Activated CD8-positive, alpha-beta memory T cell treated with anti-CD3 and anti-CD28 coated beads, Interleukin-2, amount 50 U/mL, for 48 hours (primary cell): ENCODE results near the gene VIPR2.
"Not testable (repeated sequence)": the region's sequence is repeated elsewhere in the genome, so short reads cannot be mapped to it uniquely, and the experiment has no call there.

Experiments used
- DNase-seq: peaks from one replicate; pipeline ENCODE4 v3.0.0-alpha.2; 2020

The VIPR2 gene

GRCh38 chr7:159088016-159088865 lies 56.4 kb downstream of the VIPR2 start:
- DNase-seq: peak; percentile 32

GRCh38 chr7:159086301-159086925 lies 58.3 kb downstream of the VIPR2 start:
- no peak for DNase-seq

- no peak for DNase-seq
Measured at GRCh38 chr7:159084069-159084801, 60.4 kb downstream of the VIPR2 start.

DNA sequence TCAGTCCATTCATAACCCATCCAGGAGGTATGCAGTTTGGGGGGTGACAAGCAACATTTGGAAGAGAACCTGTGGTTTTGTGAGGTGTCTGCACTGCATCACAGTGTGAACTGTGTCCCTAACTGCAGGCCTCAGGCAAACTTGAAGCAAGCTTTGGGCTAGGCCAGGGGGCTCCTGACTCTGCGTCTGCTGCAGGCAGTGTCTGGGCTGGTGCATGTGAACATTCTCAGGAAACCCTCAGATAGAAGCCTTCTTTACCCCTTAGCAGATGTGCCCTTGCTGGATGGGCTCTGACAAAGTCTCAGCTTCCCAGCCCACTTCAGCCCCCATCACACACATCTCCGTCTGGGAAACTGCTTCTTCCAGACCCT lies 61.0 kb downstream of the VIPR2 start:
- no peak for DNase-seq

GRCh38 chr7:159083001-159083697 lies 61.5 kb downstream of the VIPR2 start:
- DNase-seq: no peak

GRCh38 chr7:159082075-159082474 lies 62.6 kb downstream of the VIPR2 start:
- not testable (repeated sequence) for DNase-seq

- peak; percentile 3 for DNase-seq
Measured at GRCh38 chr7:159078911-159079270, 65.8 kb downstream of the VIPR2 start.

- no peak for DNase-seq
Measured at GRCh38 chr7:159078193-159078910, 66.3 kb downstream of the VIPR2 start.

DNA sequence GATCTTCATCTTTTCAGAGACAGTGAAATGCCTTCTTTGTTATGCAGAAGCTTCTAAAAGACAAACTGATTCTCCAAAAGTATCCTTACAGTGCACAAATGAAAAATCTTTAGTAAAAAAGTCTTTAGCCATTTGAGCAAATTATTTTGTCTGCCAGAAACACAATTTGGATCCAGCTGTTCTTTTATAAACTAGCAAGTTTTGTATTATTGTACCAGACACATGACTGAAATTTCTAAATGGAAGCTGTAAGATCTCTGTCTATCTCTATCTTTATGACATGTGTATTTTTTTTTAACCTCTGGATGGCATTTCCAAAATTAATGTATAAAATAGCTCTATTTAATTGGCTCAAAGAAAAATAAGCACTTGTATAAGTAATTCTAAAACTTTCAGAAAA lies 68.3 kb downstream of the VIPR2 start:
- DNase-seq: no peak

DNA sequence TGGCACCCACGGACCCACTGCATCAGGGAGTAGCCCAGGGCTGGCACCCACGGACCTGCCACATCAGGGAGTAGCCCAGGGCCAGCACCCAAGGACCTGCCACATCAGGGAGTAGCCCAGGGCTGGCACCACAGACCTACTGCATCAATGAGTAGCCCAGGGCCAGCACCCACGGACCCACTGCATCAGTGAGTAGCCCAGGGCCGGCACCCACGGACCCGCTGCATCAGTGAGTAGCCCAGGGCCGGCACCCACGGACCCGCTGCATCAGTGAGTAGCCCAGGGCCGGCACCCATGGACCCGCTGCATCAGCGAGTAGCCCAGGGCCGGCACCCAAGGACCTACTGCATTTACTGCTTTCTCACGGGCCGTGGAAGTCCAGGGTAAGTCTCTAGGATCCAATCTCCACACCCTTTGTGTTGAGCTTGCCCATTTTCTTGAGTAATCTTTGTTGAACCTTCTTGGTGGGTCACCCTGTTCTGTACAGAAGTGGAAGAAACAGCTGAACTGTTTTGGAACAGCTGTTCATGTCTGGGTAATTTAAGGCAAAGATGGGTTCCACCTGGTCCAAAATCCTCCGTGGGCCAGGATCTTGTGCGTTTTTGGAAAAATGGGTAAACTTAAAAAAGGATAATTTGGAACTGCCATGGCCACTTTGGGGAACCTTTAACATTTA lies 69.0 kb downstream of the VIPR2 start:
- peak; percentile 38 for DNase-seq

- peak; percentile 29 for DNase-seq
Measured at GRCh38 chr7:159071260-159071659, 73.4 kb downstream of the VIPR2 start.

GRCh38 chr7:159070431-159071148 lies 74.1 kb downstream of the VIPR2 start:
- DNase-seq: peak; percentile 44

- peak; percentile 42 for DNase-seq
Measured at GRCh38 chr7:159068893-159069448, 75.7 kb downstream of the VIPR2 start.

GRCh38 chr7:159068488-159068811 lies 76.2 kb downstream of the VIPR2 start:
- peak; percentile 49 for DNase-seq

GRCh38 chr7:159067576-159068487 lies 76.8 kb downstream of the VIPR2 start:
- peak; percentile 42 for DNase-seq

GRCh38 chr7:159066816-159067575 lies 77.7 kb downstream of the VIPR2 start:
- DNase-seq: peak; percentile 35

- peak; percentile 28 for DNase-seq
Measured at GRCh38 chr7:159065852-159066480, 78.7 kb downstream of the VIPR2 start.

DNA sequence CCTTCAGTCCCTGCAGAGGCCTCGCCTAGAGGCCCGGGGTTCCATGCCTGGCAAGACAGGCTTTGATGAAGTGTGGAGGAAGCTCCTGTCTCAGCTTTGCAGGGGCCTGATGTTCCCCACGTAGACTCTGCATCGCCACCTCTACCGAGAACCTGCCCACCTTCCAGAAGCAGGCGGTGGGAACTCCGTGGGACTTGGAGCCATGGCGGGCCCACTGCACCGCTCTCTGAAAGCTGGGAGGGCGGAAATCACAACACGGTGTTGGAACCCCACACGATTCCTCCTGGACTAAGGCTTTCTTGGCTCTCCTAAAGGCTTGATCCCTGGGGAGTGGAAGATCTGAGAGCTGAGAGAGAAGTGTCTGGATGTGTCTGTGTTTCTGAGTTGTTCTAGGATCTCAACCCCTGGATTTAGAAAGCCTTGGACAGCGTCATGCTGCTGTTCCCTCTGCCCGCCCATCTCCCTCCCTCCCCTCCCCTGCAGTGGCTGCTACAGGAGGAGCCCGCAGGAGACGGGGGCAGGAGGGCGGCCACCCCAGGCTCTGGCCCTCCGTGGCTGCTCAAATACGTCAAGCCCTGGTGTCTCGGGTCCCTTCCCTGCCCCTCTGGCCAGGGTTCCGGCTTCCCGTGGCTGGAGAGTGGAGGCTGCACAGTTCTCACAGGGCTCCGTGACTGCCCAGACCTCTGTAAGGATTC lies 79.7 kb downstream of the VIPR2 start:
- peak; percentile 29 for DNase-seq
